NOMO-1 treated with DMSO at 0.1 percent for 48 hours (cell line): ENCODE data around the gene AFAP1.

Experiments used
- DNase-seq: peaks from one replicate; lab custom pipeline; 2025; ENCODE audit not compliant: unreplicated experiment; lab: John Stamatoyannopoulos, UW

AFAP1 gene

GRCh38 chr4:7744142-7744804, 195.4 kb downstream of the AFAP1 start:
- DNase-seq = peak; percentile 71

GRCh38 chr4:7742807-7743280, 196.8 kb downstream of the AFAP1 start:
- DNase-seq = no peak

- DNase-seq = no peak
Measured at GRCh38 chr4:7741946-7742806, 197.5 kb downstream of the AFAP1 start.

GRCh38 chr4:7740866-7741525, 198.7 kb downstream of the AFAP1 start:
- DNase-seq = no peak

GRCh38 chr4:7739918-7740865, 199.5 kb downstream of the AFAP1 start:
- no peak for DNase-seq

GRCh38 chr4:7739077-7739917, 200.4 kb downstream of the AFAP1 start:
- no peak for DNase-seq

- peak; percentile 55 for DNase-seq
Measured at GRCh38 chr4:7738458-7739076, 201.1 kb downstream of the AFAP1 start.

- DNase-seq = no peak
Measured at GRCh38 chr4:7737752-7738457, 201.8 kb downstream of the AFAP1 start.

GRCh38 chr4:7737268-7737645, 202.4 kb downstream of the AFAP1 start:
- no peak for DNase-seq

- no peak for DNase-seq
Measured at GRCh38 chr4:7736436-7737267, 203.0 kb downstream of the AFAP1 start.

GRCh38 chr4:7735961-7736360, 203.7 kb downstream of the AFAP1 start:
- DNase-seq = no peak

GRCh38 chr4:7735395-7735794, 204.3 kb downstream of the AFAP1 start:
- DNase-seq = no peak

GRCh38 chr4:7734651-7735260, 204.9 kb downstream of the AFAP1 start:
- no peak for DNase-seq

- no peak for DNase-seq
Measured at GRCh38 chr4:7733801-7734650, 205.6 kb downstream of the AFAP1 start.

GRCh38 chr4:7733201-7733600, 206.5 kb downstream of the AFAP1 start:
- no peak for DNase-seq

- no peak for DNase-seq
Measured at GRCh38 chr4:7732263-7732662, 207.4 kb downstream of the AFAP1 start.

GRCh38 chr4:7731437-7731836, 208.2 kb downstream of the AFAP1 start:
- no peak for DNase-seq
